Panc1 (cell line): ENCODE results near the gene ITGAX.

ENCODE experiments used
- CTCF ChIP-seq: fragments of 450-650 bp; IDR thresholded peaks from 2 replicates; pipeline ENCODE4 v1.5.1; 2017; ENCODE audit warnings: mild to moderate bottlenecking
- POLR2AphosphoS5 ChIP-seq: IDR thresholded peaks from 2 replicates; pipeline ENCODE4 v1.6.1; 2012; ENCODE audit warnings: mild to moderate bottlenecking, low read depth, low read length, moderate library complexity
- REST ChIP-seq, 2 experiments: IDR thresholded peaks; 2 replicates each; pipeline ENCODE4 v1.6.1; 2011 to 2012; ENCODE audit warnings: low read depth in 2 of 2, control low read depth in 1 of 2, low read length in 1 of 2, mild to moderate bottlenecking in 1 of 2, moderate library complexity in 1 of 2; ENCODE audit not compliant: insufficient read depth in 1 of 2
- TCF7L2 ChIP-seq: IDR thresholded peaks from 2 replicates; pipeline ENCODE4 v1.6.1; 2011; ENCODE audit warnings: mild to moderate bottlenecking, low read depth, low read length, inconsistent platforms

- no peak for TF ChIP-seq CTCF
- TF ChIP-seq POLR2AphosphoS5 = no peak
- no peak for TF ChIP-seq TCF7L2
- no peak for TF ChIP-seq REST (IDR thresholded peaks at IDR 0.05; ENCODE audit: insufficient read depth in 1 of 2, low read depth in 2 of 2, low read length in 1 of 2)
Observed at GRCh38 chr16:31414706-31415105, 59.7 kb downstream of the ITGAX start.
